Endodermal cell (in vitro differentiated cells): ENCODE results near the gene YKT6. TPM values are rescaled to one million over a fixed set of nuclear protein-coding genes. Genes with fewer than 3 reads are reported as not detected.
A peak's percentile ranks its signal among the peaks of the same experiment; 100 is the strongest.

Experiments
- DNase-seq: peaks from one replicate; pipeline ENCODE4 v3.0.0-alpha.2; 2017
- H3K27ac ChIP-seq: 2 replicates; pipeline ENCODE4 v1.5.1; 2013; ENCODE audit warnings: mild to moderate bottlenecking, low read depth, low read length, moderate library complexity
- H3K27me3 ChIP-seq: 2 replicates; pipeline ENCODE4 v1.6.1; 2013; ENCODE audit warnings: mild to moderate bottlenecking, low read length, moderate library complexity; ENCODE audit not compliant: insufficient read depth, control insufficient read depth, poor library complexity, severe bottlenecking
- H3K36me3 ChIP-seq: 2 replicates; pipeline ENCODE4 v1.7.0; 2013; ENCODE audit warnings: mild to moderate bottlenecking, low read length, moderate library complexity; ENCODE audit not compliant: control insufficient read depth, insufficient read depth
- H3K4me1 ChIP-seq: one replicate; pipeline ENCODE4 v1.7.0; 2013; ENCODE audit warnings: low read length; ENCODE audit not compliant: control insufficient read depth, insufficient read depth
- H3K4me3 ChIP-seq: 2 replicates; pipeline ENCODE4 v1.5.1; 2013; ENCODE audit warnings: mild to moderate bottlenecking, low read length, moderate library complexity
- H3K9ac ChIP-seq: 2 replicates; pipeline ENCODE4 v1.6.1; 2013; ENCODE audit warnings: mild to moderate bottlenecking, low read length, moderate library complexity; ENCODE audit not compliant: poor library complexity, severe bottlenecking; ENCODE audit errors: extremely low read depth
- H3K9me3 ChIP-seq: 2 replicates; pipeline ENCODE4 v1.6.1; 2013; ENCODE audit warnings: mild to moderate bottlenecking, low read length, moderate library complexity; ENCODE audit not compliant: control insufficient read depth
- H3K27ac Mint-ChIP-seq: 2 replicates; pipeline ENCODE4 v1.8.0; 2020; ENCODE audit warnings: mixed read lengths
- H3K27me3 Mint-ChIP-seq: 2 replicates; pipeline ENCODE4 v1.8.0; 2021; ENCODE audit warnings: mild to moderate bottlenecking, mixed read lengths; ENCODE audit not compliant: insufficient read depth
- H3K36me3 Mint-ChIP-seq: 2 replicates; pipeline ENCODE4 v1.8.0; 2020; ENCODE audit warnings: low read depth, mixed read lengths
- H3K4me1 Mint-ChIP-seq: 2 replicates; pipeline ENCODE4 v1.8.0; 2020; ENCODE audit warnings: mixed read lengths
- H3K4me3 Mint-ChIP-seq: 2 replicates; pipeline ENCODE4 v1.8.0; 2020; ENCODE audit warnings: mild to moderate bottlenecking, moderate library complexity, mixed read lengths
- H3K9me3 Mint-ChIP-seq: 2 replicates; pipeline ENCODE4 v1.8.0; 2020; ENCODE audit warnings: mild to moderate bottlenecking, mixed read lengths
- WGBS, 2 experiments: methylation state at CpG; one replicate each; pipeline versions ENCODE4 v1.1.5 to v1.1.7; 2013; ENCODE audit warnings: missing lambda C conversion rate in 2 of 2, mixed read lengths in 1 of 2; ENCODE audit not compliant: insufficient coverage in 1 of 2, insufficient read length in 1 of 2; 5-methylcytosine and 5-hydroxymethylcytosine counted together
- total RNA-seq, 2 donors: library from RNA; stranded (reverse); fragmentation: NEBNext Ultra II Directional in 1 of 2; extraction: Animal tissue kit (Norgen Biotek cat#: 25700) in 1 of 2; gene quantifications; 2 replicates in 1 of 2; 3 replicates in 1 of 2; pipeline ENCODE4 v1.2.1, GENCODE V29; 2021
- TF ChIP-seq, protein P1 (sequence below): fragments of 200-600 bp; sonication (generic); conservative IDR thresholded peaks from 2 replicates; pipeline ENCODE4 v1.5.0; 2021; ENCODE audit warnings: antibody characterized with exemption, mild to moderate bottlenecking

YKT6 gene
- total RNA-seq, 2 donors from 2014 or later, result 96.2 to 101 TPM

DNA sequence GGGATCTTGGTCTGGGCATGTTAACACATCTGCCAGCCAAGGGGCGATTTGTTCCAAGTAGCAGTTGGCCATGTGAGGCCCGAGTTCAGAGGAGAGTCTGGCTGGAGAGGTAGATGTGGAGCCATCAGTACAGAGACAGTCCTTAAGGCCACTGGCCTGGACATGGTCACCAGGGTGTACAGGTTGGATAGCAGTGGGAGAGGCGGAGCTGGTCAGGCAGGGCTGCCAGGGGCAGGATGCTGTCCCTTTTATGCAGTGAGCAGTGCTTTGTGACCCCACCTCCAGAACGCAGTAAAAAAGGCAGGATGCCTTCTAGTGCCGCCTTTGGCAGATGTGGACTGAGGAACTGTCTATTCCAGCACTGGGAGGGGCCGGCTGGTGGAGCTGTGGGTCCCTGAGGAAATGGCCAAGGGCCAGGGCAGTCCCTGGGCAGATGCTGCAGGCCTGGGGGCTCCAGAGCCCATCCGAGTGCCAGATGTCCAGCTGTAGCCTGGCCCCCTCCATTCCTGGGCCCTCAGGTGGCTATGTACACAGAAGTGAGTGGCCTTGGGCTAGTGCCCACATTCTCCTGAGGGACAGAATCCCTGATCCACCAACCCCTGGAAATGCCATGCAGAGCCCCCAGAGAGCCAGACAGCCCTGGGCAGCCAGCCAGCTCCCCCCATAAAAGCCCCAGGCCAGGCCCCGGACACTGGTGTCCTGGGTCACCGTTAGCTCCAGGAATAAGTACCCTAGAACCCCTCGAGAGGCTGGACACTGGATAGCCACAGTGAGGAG is 42.5 kb upstream of the YKT6 start:
- 86 to 87% methylated on average over 5 to 10 of the region's 10 CpGs for WGBS, 2 experiments
- Mint-ChIP-seq H3K27ac (peak overlapping the region; percentile 11), H3K9me3 (no peaks in the 10 kb centered on the region), H3K4me3 (no peak overlapping the region), H3K4me1 (no peaks in the 10 kb centered on the region), H3K36me3 (no peaks in the 10 kb centered on the region), H3K27me3 (no peaks in the 10 kb centered on the region)
- H3K4me1 ChIP-seq, result no peaks in the 10 kb centered on the region
- DNase-seq, result peak; percentile 37
- no peak overlapping the region for H3K27ac ChIP-seq
- H3K9me3 ChIP-seq, result no peaks in the 10 kb centered on the region
- no peaks in the 10 kb centered on the region for H3K27me3 ChIP-seq
- TF ChIP-seq, protein P1, sequence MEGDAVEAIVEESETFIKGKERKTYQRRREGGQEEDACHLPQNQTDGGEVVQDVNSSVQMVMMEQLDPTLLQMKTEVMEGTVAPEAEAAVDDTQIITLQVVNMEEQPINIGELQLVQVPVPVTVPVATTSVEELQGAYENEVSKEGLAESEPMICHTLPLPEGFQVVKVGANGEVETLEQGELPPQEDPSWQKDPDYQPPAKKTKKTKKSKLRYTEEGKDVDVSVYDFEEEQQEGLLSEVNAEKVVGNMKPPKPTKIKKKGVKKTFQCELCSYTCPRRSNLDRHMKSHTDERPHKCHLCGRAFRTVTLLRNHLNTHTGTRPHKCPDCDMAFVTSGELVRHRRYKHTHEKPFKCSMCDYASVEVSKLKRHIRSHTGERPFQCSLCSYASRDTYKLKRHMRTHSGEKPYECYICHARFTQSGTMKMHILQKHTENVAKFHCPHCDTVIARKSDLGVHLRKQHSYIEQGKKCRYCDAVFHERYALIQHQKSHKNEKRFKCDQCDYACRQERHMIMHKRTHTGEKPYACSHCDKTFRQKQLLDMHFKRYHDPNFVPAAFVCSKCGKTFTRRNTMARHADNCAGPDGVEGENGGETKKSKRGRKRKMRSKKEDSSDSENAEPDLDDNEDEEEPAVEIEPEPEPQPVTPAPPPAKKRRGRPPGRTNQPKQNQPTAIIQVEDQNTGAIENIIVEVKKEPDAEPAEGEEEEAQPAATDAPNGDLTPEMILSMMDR, result no peak
- no peak overlapping the region for H3K4me3 ChIP-seq
- H3K36me3 ChIP-seq, result no peaks in the 10 kb centered on the region
- no peak overlapping the region for H3K9ac ChIP-seq

DNA sequence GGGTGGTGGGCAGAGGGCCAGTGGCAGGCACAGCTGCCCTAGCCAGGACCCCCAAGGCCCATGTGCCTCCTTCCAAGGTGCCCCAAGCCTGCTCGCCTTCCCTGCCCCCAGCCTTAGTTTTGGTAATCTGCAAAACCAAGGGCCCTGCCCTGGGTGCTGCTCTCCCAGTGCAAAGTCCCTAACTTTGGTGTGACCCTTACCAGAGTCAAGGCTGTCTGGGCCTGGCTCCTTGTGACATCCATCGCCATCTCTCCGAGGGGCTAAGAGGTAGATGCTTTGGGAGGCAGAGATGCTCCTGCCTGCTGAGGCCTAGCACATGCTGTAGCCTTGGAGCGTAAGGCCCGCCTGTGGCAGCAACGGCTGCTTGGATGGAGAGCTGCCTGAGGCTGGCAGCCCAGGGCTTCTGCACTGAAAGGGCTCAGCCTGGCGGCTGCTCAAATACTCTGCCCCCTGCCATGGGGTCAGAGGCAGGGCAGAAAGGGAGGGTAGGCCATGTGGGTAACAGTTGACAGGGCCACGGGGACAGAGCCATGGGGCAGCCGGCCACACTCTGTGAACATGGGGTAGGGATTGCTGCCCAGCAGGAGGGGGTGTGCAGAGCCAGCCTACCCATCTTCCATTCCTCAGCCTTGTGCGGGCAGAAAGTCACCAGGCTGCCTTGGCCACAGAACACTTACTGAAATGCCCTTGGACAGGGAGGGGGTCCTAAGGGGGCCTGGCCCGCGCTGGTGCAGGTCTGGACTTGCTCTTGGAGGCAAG is 41.7 kb upstream of the YKT6 start:
- Histone ChIP-seq H3K27me3 (no peaks in the 10 kb centered on the region), H3K9ac (no peak overlapping the region), H3K4me3 (no peak overlapping the region), H3K36me3 (no peaks in the 10 kb centered on the region), H3K9me3 (no peaks in the 10 kb centered on the region), H3K27ac (no peak overlapping the region), H3K4me1 (no peaks in the 10 kb centered on the region)
- Mint-ChIP-seq H3K27me3 (no peaks in the 10 kb centered on the region), H3K27ac (no peak overlapping the region), H3K4me3 (no peak overlapping the region), H3K9me3 (no peaks in the 10 kb centered on the region), H3K36me3 (no peaks in the 10 kb centered on the region), H3K4me1 (no peaks in the 10 kb centered on the region)
- DNase-seq, result peak; percentile 38
- WGBS, 2 experiments, result 91 to 94% methylated on average over 7 to 12 of the region's 12 CpGs
- TF ChIP-seq, protein P1, result no peak

DNA sequence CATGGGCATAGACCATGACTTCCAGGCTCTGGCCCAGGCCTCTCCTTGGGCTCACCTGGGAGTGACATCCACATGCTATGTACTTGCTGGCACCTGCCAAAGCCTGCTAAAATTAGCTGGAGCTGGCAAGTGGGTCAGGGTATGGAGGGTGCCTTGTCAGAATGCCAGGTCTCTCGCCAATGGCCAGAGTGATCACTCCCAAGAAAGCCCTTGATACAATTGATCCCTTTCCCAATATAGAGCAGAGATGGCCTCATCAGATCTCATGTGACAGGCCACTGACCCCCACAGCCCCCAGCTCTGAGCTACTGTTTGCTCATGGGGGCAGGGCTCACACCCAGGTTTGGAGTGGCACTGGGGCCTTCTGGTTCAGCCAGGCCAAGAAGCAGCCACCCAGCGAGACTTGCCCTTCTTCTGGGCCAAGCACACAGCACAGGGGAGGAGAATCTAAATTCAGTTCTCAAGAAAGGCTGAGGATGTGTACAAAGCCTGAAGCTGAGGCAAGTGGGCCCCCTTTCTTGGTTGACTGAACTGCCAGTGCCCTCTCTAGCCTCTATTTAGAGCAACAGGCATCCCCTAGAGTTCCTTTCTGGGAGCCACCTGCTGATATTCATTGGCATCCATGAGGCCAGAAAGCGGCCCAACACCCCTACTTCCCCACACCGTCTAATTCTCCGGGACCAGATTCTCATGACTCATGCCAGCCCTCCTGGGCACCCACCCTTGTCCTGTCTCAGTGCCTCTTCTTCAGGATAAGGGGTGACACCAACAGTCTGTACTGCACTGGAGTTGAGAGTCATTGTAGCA is 40.8 kb upstream of the YKT6 start:
- Histone ChIP-seq H3K9me3 (no peaks in the 10 kb centered on the region), H3K27me3 (no peaks in the 10 kb centered on the region), H3K27ac (no peak overlapping the region), H3K4me3 (no peak overlapping the region), H3K36me3 (no peaks in the 10 kb centered on the region), H3K4me1 (no peaks in the 10 kb centered on the region), H3K9ac (no peak overlapping the region)
- no peaks in the 10 kb centered on the region for H3K36me3 Mint-ChIP-seq
- no peaks in the 10 kb centered on the region for H3K27me3 Mint-ChIP-seq
- peak; percentile 20 for DNase-seq
- TF ChIP-seq, protein P1, result no peak
- H3K27ac Mint-ChIP-seq, result no peak overlapping the region
- H3K4me1 Mint-ChIP-seq, result no peaks in the 10 kb centered on the region
- WGBS, 2 experiments, result 93 to 100% methylated on average over 1 to 5 of the region's 5 CpGs
- no peaks in the 10 kb centered on the region for H3K9me3 Mint-ChIP-seq
- H3K4me3 Mint-ChIP-seq, result no peak overlapping the region
